Caco-2 (cell line): ENCODE data around the gene CDC40. TPM values are rescaled to one million over a fixed set of nuclear protein-coding genes. Genes with fewer than 3 reads are reported as not detected.

Experiments
- BruUV-seq: library from RNA; stranded (reverse); fragments of 400-500 nt; replicated peaks from 2 replicates; lab custom pipeline; 2021; lab: Mats Ljungman, UMichigan
- CTCF ChIA-PET: fragments of 300-600 bp; sonication (Branson Sonifier 250); formaldehyde crosslinking; loops from one replicate; lab custom pipeline; 2022; ENCODE audit warnings: antibody characterized with exemption; lab: Charles Lee
- POLR2A ChIA-PET: fragments of 300-600 bp; sonication (Branson Sonifier 250); formaldehyde crosslinking; loops from one replicate; lab custom pipeline; 2022; ENCODE audit warnings: antibody characterized with exemption; lab: Charles Lee
- DNase-seq, 2 experiments: peaks; one replicate each; pipeline versions ENCODE4 v3.0.0 to v3.0.0-alpha.2; 2020 to 2022
- H3K27me3 ChIP-seq: replicated peaks from 2 replicates; pipeline ENCODE4 v1.6.0; 2011; ENCODE audit warnings: low read length; ENCODE audit not compliant: control insufficient read depth, insufficient read depth
- H3K36me3 ChIP-seq: 2 replicates; pipeline ENCODE4 v1.5.1; 2011; ENCODE audit warnings: low read length; ENCODE audit not compliant: control insufficient read depth, insufficient read depth
- H3K4me1 ChIP-seq: fragments of 250-450 bp; sonication (Bioruptor Pico); 2 replicates; pipeline ENCODE4 v1.5.1; 2020; ENCODE audit warnings: mild to moderate bottlenecking
- H3K4me3 ChIP-seq: 2 replicates; pipeline ENCODE4 v1.5.1; 2011; ENCODE audit warnings: low read depth, mild to moderate bottlenecking, control low read depth, low read length
- H3K9me3 ChIP-seq: fragments of 250-450 bp; sonication (Bioruptor Pico); 2 replicates; pipeline ENCODE4 v1.5.1; 2020; ENCODE audit warnings: mild to moderate bottlenecking, moderate library complexity
- H3K27ac Mint-ChIP-seq: one replicate; pipeline ENCODE4 v1.8.0; 2022; ENCODE audit warnings: mixed read lengths; ENCODE audit not compliant: unreplicated experiment
- H3K27me3 Mint-ChIP-seq: one replicate; pipeline ENCODE4 v1.8.0; 2022; ENCODE audit warnings: mixed read lengths; ENCODE audit not compliant: insufficient read depth, unreplicated experiment
- H3K36me3 Mint-ChIP-seq: one replicate; pipeline ENCODE4 v1.8.0; 2022; ENCODE audit warnings: mild to moderate bottlenecking, mixed read lengths; ENCODE audit not compliant: insufficient read depth, unreplicated experiment
- H3K4me1 Mint-ChIP-seq: one replicate; pipeline ENCODE4 v1.8.0; 2022; ENCODE audit warnings: low read depth, mixed read lengths; ENCODE audit not compliant: unreplicated experiment
- H3K4me3 Mint-ChIP-seq: one replicate; pipeline ENCODE4 v1.8.0; 2022; ENCODE audit warnings: mild to moderate bottlenecking, moderate library complexity, mixed read lengths; ENCODE audit not compliant: unreplicated experiment
- H3K9me3 Mint-ChIP-seq: one replicate; pipeline ENCODE4 v1.8.0; 2022; ENCODE audit warnings: mixed read lengths; ENCODE audit not compliant: unreplicated experiment
- intact Hi-C: fragments of 100-400 bp; cut with micrococcal nuclease; formaldehyde crosslinking; loops from one replicate; pipeline ENCODE4 v1.10.0; 2022; ENCODE audit not compliant: unreplicated experiment
- total RNA-seq: library from RNA; stranded (reverse); gene quantifications from 2 replicates; pipeline ENCODE4 v1.2.3, GENCODE V29; 2022
- TF ChIP-seq, protein P1 (sequence below), 2 experiments: fragments of 200-600 bp in 1 of 2; IDR thresholded peaks; 1 replicate in 1 of 2; 2 replicates in 1 of 2; pipeline versions ENCODE4 v1.5.1 to v1.8.0; 2011 to 2022; ENCODE audit warnings: antibody characterized with exemption in 1 of 2, control low read depth in 1 of 2, inconsistent platforms in 1 of 2, low read depth in 1 of 2, low read length in 1 of 2, mild to moderate bottlenecking in 1 of 2, moderate library complexity in 1 of 2; ENCODE audit not compliant: insufficient read depth in 1 of 2, severe bottlenecking in 1 of 2, unreplicated experiment in 1 of 2

Gene CDC40
- total RNA-seq, 1 experiment from 2014 or later: 22.7 TPM

DNA sequence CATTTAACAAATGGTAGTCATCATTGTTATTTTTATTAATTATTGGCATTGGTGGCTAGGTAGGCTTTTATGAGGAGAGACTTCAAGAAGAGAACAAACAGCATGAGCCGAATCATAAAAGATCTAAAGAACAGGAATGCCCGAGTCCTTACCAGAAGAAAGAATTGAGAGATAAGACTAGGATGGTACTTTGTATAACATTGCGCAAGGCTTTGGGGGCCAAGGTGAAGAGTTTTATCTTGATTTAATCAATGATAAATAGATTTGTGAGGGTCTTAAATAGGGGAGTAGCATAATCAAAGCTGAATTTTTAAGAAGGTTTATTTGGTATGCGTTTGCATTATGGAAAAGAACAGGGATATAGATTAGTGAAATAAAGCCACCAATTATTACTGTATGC lies 15.4 kb downstream of the CDC40 start:
- H3K36me3 Mint-ChIP-seq: no peaks in the 10 kb centered on the region
- H3K27me3 ChIP-seq: no peaks in the 10 kb centered on the region
- peak in 1 of 2 experiments; percentile 5 for DNase-seq
- CTCF ChIA-PET: no interaction called here
- TF ChIP-seq, protein P1, sequence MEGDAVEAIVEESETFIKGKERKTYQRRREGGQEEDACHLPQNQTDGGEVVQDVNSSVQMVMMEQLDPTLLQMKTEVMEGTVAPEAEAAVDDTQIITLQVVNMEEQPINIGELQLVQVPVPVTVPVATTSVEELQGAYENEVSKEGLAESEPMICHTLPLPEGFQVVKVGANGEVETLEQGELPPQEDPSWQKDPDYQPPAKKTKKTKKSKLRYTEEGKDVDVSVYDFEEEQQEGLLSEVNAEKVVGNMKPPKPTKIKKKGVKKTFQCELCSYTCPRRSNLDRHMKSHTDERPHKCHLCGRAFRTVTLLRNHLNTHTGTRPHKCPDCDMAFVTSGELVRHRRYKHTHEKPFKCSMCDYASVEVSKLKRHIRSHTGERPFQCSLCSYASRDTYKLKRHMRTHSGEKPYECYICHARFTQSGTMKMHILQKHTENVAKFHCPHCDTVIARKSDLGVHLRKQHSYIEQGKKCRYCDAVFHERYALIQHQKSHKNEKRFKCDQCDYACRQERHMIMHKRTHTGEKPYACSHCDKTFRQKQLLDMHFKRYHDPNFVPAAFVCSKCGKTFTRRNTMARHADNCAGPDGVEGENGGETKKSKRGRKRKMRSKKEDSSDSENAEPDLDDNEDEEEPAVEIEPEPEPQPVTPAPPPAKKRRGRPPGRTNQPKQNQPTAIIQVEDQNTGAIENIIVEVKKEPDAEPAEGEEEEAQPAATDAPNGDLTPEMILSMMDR (IDR thresholded peaks at IDR 0.05; ENCODE audit: insufficient read depth in 1 of 2, low read depth in 1 of 2, low read length in 1 of 2, severe bottlenecking in 1 of 2, unreplicated experiment in 1 of 2): no peak
- H3K9me3 Mint-ChIP-seq: no peaks in the 10 kb centered on the region
- no peak overlapping the region for H3K27ac Mint-ChIP-seq
- peaks cover 1% of the 10 kb centered on the region; the same call in 1 of the 2 replicates for H3K36me3 ChIP-seq
- peaks cover 6% of the 10 kb centered on the region for H3K4me1 Mint-ChIP-seq
- H3K4me3 Mint-ChIP-seq: no peak overlapping the region
- no TSS peak for BruUV-seq
- POLR2A ChIA-PET: no interaction called here
- intact Hi-C loops: no loop called here
- H3K4me3 ChIP-seq: no peak overlapping the region
- no peaks in the 10 kb centered on the region for H3K9me3 ChIP-seq
- peaks cover 15% of the 10 kb centered on the region; the same call in 1 of the 2 replicates for H3K4me1 ChIP-seq
- H3K27me3 Mint-ChIP-seq: no peaks in the 10 kb centered on the region

DNA sequence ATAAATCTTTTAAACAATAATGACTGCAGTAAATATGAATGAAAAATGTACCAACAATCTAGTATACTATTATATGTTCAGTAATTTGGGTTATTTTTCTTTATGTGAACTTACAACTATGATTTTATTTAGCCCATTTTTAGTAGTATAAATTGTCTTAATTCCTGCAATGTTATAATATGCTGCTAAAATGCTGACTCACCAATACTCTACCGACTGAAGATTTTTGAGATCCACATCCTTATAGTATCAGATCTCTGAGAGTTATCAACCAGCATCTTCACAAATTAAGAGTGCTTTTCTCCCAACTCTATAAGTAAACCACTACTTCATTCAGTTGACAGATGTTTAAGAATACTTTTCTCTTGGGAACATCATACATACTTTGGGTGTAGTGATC lies 16.6 kb downstream of the CDC40 start:
- DNase-seq: no peak
- ChIA-PET POLR2A (no interaction called here), CTCF (no interaction called here)
- peaks cover 1% of the 10 kb centered on the region; the same call in 1 of the 2 replicates for H3K36me3 ChIP-seq
- no TSS peak for BruUV-seq
- no peaks in the 10 kb centered on the region for H3K27me3 ChIP-seq
- Mint-ChIP-seq H3K27me3 (no peaks in the 10 kb centered on the region), H3K27ac (no peak overlapping the region), H3K36me3 (no peaks in the 10 kb centered on the region), H3K4me1 (peaks cover 6% of the 10 kb centered on the region), H3K9me3 (no peaks in the 10 kb centered on the region), H3K4me3 (no peak overlapping the region)
- no peaks in the 10 kb centered on the region for H3K9me3 ChIP-seq
- intact Hi-C loops: no loop called here
- TF ChIP-seq, protein P1 (IDR thresholded peaks at IDR 0.05; ENCODE audit: insufficient read depth in 1 of 2, low read depth in 1 of 2, low read length in 1 of 2, severe bottlenecking in 1 of 2, unreplicated experiment in 1 of 2): no peak
- no peak overlapping the region for H3K4me3 ChIP-seq
- peaks cover 15% of the 10 kb centered on the region; the same call in 1 of the 2 replicates for H3K4me1 ChIP-seq

DNA sequence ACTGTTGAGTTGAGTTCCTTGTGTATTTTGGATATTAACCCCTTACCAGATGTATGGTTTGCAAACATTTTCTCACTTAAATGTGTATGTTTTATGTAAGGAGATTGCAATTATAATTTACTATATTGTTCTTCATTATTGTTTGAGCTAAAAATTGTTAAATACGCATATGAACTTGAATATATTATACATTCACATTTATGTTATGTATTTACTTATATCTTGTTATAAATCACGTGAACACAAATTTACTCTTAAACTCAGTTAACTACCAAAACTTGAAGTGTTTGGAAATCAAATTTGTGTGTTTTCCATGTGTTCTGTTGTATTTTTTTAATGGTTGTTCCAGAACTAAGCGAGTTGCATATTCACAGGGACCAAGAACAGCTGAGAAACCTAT lies 18.3 kb downstream of the CDC40 start:
- Mint-ChIP-seq H3K36me3 (no peaks in the 10 kb centered on the region), H3K27ac (no peak overlapping the region), H3K9me3 (no peaks in the 10 kb centered on the region), H3K27me3 (no peaks in the 10 kb centered on the region), H3K4me3 (no peak overlapping the region), H3K4me1 (peaks cover 6% of the 10 kb centered on the region)
- ChIA-PET POLR2A (no interaction called here), CTCF (no interaction called here)
- BruUV-seq: no TSS peak
- H3K27me3 ChIP-seq: no peaks in the 10 kb centered on the region
- TF ChIP-seq, protein P1 (IDR thresholded peaks at IDR 0.05; ENCODE audit: insufficient read depth in 1 of 2, low read depth in 1 of 2, low read length in 1 of 2, severe bottlenecking in 1 of 2, unreplicated experiment in 1 of 2): no peak
- intact Hi-C loops: no loop called here
- no peaks in the 10 kb centered on the region for H3K9me3 ChIP-seq
- H3K4me1 ChIP-seq: peaks cover 15% of the 10 kb centered on the region; the same call in 1 of the 2 replicates
- H3K36me3 ChIP-seq: peaks cover 1% of the 10 kb centered on the region; the same call in 1 of the 2 replicates
- no peak overlapping the region for H3K4me3 ChIP-seq
- no peak for DNase-seq
